GDM1 (cell line): ENCODE results near the gene MAP6D1.

ENCODE experiments used
- DNase-seq: peaks from one replicate; lab custom pipeline; 2025; lab: John Stamatoyannopoulos, UW

MAP6D1 gene

GRCh38 chr3:183823963-183824362 lies 1.4 kb downstream of the MAP6D1 start:
- DNase-seq, result no peak

- DNase-seq, result no peak
Measured at GRCh38 chr3:183822631-183823030, 2.7 kb downstream of the MAP6D1 start.

GRCh38 chr3:183819831-183820230 lies 5.5 kb downstream of the MAP6D1 start:
- DNase-seq, result no peak

GRCh38 chr3:183818706-183819624 lies 6.4 kb downstream of the MAP6D1 start:
- DNase-seq, result no peak

GRCh38 chr3:183818041-183818620 lies 7.2 kb downstream of the MAP6D1 start:
- no peak for DNase-seq

GRCh38 chr3:183817639-183818038 lies 7.7 kb downstream of the MAP6D1 start:
- DNase-seq, result no peak

GRCh38 chr3:183816681-183817510 lies 8.5 kb downstream of the MAP6D1 start:
- no peak for DNase-seq

- DNase-seq, result no peak
Measured at GRCh38 chr3:183815951-183816475, 9.4 kb downstream of the MAP6D1 start.

- DNase-seq, result no peak
Measured at GRCh38 chr3:183815563-183815940, 9.8 kb downstream of the MAP6D1 start.

GRCh38 chr3:183814240-183814639 lies 11.1 kb downstream of the MAP6D1 start:
- no peak for DNase-seq

GRCh38 chr3:183812761-183813445 lies 12.5 kb downstream of the MAP6D1 start:
- DNase-seq, result no peak

- DNase-seq, result no peak
Measured at GRCh38 chr3:183811638-183812037, 13.7 kb downstream of the MAP6D1 start.

- no peak for DNase-seq
Measured at GRCh38 chr3:183810643-183811594, 14.5 kb downstream of the MAP6D1 start.

GRCh38 chr3:183809270-183809669 lies 16.1 kb downstream of the MAP6D1 start:
- DNase-seq, result no peak

- no peak for DNase-seq
Measured at GRCh38 chr3:183808355-183808754, 17.0 kb downstream of the MAP6D1 start.

- DNase-seq, result no peak
Measured at GRCh38 chr3:183807881-183808280, 17.5 kb downstream of the MAP6D1 start.

- DNase-seq, result no peak
Measured at GRCh38 chr3:183807209-183807728, 18.1 kb downstream of the MAP6D1 start.

GRCh38 chr3:183802989-183803388 lies 22.4 kb downstream of the MAP6D1 start:
- DNase-seq, result no peak

- no peak for DNase-seq
Measured at GRCh38 chr3:183801601-183802000, 23.8 kb downstream of the MAP6D1 start.

- no peak for DNase-seq
Measured at GRCh38 chr3:183800243-183800863, 25.0 kb downstream of the MAP6D1 start.
